HEK293 (cell line): Measurements from ENCODE around the gene KLHL22.

Source experiments
- CTCF ChIA-PET: fragments of 350-600 bp; formaldehyde crosslinking; extraction: SDS; loops from one replicate; lab custom pipeline; 2021; ENCODE audit warnings: antibody characterized with exemption; lab: Yijun Ruan, JAX
- POLR2A ChIA-PET: fragments of 300-600 bp; formaldehyde crosslinking; extraction: SDS; loops from one replicate; lab custom pipeline; 2020; ENCODE audit warnings: antibody characterized with exemption, inconsistent platforms; lab: Yijun Ruan, JAX
- H3K27ac ChIP-seq: fragments of 200-500 bp; sonication (Bioruptor generic); 2 replicates; pipeline ENCODE4 v1.5.1; 2014; ENCODE audit warnings: low read depth, low read length, control low read depth, inconsistent platforms; ENCODE audit errors: extremely low read depth
- H3K36me3 ChIP-seq, 2 experiments: fragments of 200-500 bp in 1 of 2; sonication (Bioruptor generic) in 1 of 2; 1 replicate in 1 of 2; 2 replicates in 1 of 2; pipeline ENCODE4 v1.5.1; 2014 to 2017; ENCODE audit warnings: inconsistent platforms in 2 of 2, low read length in 2 of 2; ENCODE audit not compliant: control insufficient read depth in 2 of 2, insufficient read depth in 1 of 2
- H3K4me1 ChIP-seq: fragments of 200-500 bp; sonication (Bioruptor generic); 2 replicates; pipeline ENCODE4 v1.5.1; 2014; ENCODE audit warnings: mild to moderate bottlenecking, low read length, inconsistent platforms; ENCODE audit not compliant: control insufficient read depth, insufficient read depth
- H3K4me3 ChIP-seq: 2 replicates; pipeline ENCODE4 v1.5.1; 2011; ENCODE audit warnings: low read depth, mild to moderate bottlenecking, control low read depth, low read length, moderate library complexity
- H3K9me3 ChIP-seq: fragments of 200-500 bp; sonication (Bioruptor generic); 2 replicates; pipeline ENCODE4 v1.5.1; 2014; ENCODE audit warnings: low read depth, low read length, inconsistent platforms; ENCODE audit not compliant: control insufficient read depth, insufficient read depth
- REST ChIP-seq: fragments of 450-650 bp; formaldehyde crosslinking; IDR thresholded peaks from 2 replicates; pipeline ENCODE4 v1.5.1; 2016; ENCODE audit warnings: missing biosample characterization, missing genetic modification characterization
- YY2 ChIP-seq: fragments of 450-650 bp; formaldehyde crosslinking; IDR thresholded peaks from 2 replicates; pipeline ENCODE4 v1.5.1; 2016; ENCODE audit warnings: missing biosample characterization, missing genetic modification characterization
- ZBTB17 ChIP-seq: fragments of 450-650 bp; formaldehyde crosslinking; IDR thresholded peaks from 2 replicates; pipeline ENCODE4 v1.5.1; 2016; ENCODE audit warnings: missing biosample characterization, missing genetic modification characterization
- ZBTB48 ChIP-seq: fragments of 450-650 bp; formaldehyde crosslinking; IDR thresholded peaks from 2 replicates; pipeline ENCODE4 v1.5.1; 2016; ENCODE audit warnings: missing biosample characterization, missing genetic modification characterization
- ZFP3 ChIP-seq: fragments of 450-650 bp; formaldehyde crosslinking; IDR thresholded peaks from 2 replicates; pipeline ENCODE4 v1.5.1; 2016; ENCODE audit warnings: low read depth, missing biosample characterization, missing genetic modification characterization
- ZFP37 ChIP-seq: fragments of 450-650 bp; formaldehyde crosslinking; IDR thresholded peaks from 2 replicates; pipeline ENCODE4 v1.5.1; 2016; ENCODE audit warnings: missing biosample characterization, missing genetic modification characterization
- ZNF146 ChIP-seq: fragments of 450-650 bp; formaldehyde crosslinking; IDR thresholded peaks from 2 replicates; pipeline ENCODE4 v1.5.1; 2016; ENCODE audit warnings: missing biosample characterization, missing genetic modification characterization
- ZNF302 ChIP-seq: fragments of 450-650 bp; formaldehyde crosslinking; IDR thresholded peaks from 2 replicates; pipeline ENCODE4 v1.5.1; 2016; ENCODE audit warnings: missing biosample characterization, missing genetic modification characterization, low read depth
- ZNF501 ChIP-seq: fragments of 450-650 bp; formaldehyde crosslinking; IDR thresholded peaks from 2 replicates; pipeline ENCODE4 v1.5.1; 2016; ENCODE audit warnings: missing biosample characterization, missing genetic modification characterization
- ZNF600 ChIP-seq: fragments of 450-650 bp; formaldehyde crosslinking; IDR thresholded peaks from 2 replicates; pipeline ENCODE4 v1.5.1; 2016; ENCODE audit warnings: missing biosample characterization, missing genetic modification characterization
- ZNF664 ChIP-seq: fragments of 450-650 bp; formaldehyde crosslinking; IDR thresholded peaks from 2 replicates; pipeline ENCODE4 v1.5.1; 2016; ENCODE audit warnings: missing biosample characterization, missing genetic modification characterization
- ZNF692 ChIP-seq: fragments of 450-650 bp; formaldehyde crosslinking; IDR thresholded peaks from 2 replicates; pipeline ENCODE4 v1.5.1; 2016; ENCODE audit warnings: missing biosample characterization, missing genetic modification characterization

Gene KLHL22

GRCh38 chr22:20397498-20397897, 98.1 kb downstream of the KLHL22 start:
- Histone ChIP-seq H3K27ac (no peak overlapping the region), H3K9me3 (no peaks in the 10 kb centered on the region), H3K4me3 (no peak overlapping the region), H3K4me1 (0 out of 2 replicates have a peak, but pooled peaks cover 2% of the 10 kb centered on the region), H3K36me3 (peaks cover 0 to 29% of the 10 kb centered on the region in 2 experiments; a peak in 1 of 3 replicates)
- CTCF ChIA-PET, result interaction anchor here (0.6 kb wide), 1 partner anchor 254 kb away, joined by 3 read pairs; no protein-coding TSS in a partner anchor
- TF ChIP-seq ZNF146 (tag by site-specific recombination), result peak; percentile 89
- no peak for TF ChIP-seq ZFP37
- POLR2A ChIA-PET, result no interaction called here

GRCh38 chr22:20396639-20397038, 99.0 kb downstream of the KLHL22 start:
- ChIA-PET CTCF (interaction anchor here (0.5 to 0.6 kb wide), 2 partner anchors 168 to 254 kb away, joined by 3 read pairs; no protein-coding TSS in a partner anchor), POLR2A (interaction anchor here (0.6 to 1.4 kb wide), 2 partner anchors 22 to 77 kb away, joined by 4 to 5 read pairs; partner anchors contain the start of gene DGCR6L)
- Histone ChIP-seq H3K9me3 (no peaks in the 10 kb centered on the region), H3K27ac (no peak overlapping the region), H3K4me3 (no peak overlapping the region), H3K4me1 (0 out of 2 replicates have a peak, but pooled peaks cover 2% of the 10 kb centered on the region), H3K36me3 (peaks cover 0 to 22% of the 10 kb centered on the region in 2 experiments; a peak in 1 of 3 replicates)
- TF ChIP-seq ZBTB17, result peak; percentile 89
- TF ChIP-seq ZNF600 (tag by site-specific recombination), result 0 out of 2 replicates have a peak, but pooled peaks have one; percentile 39
- TF ChIP-seq ZNF664 (tag by site-specific recombination), result no peak
- no peak for TF ChIP-seq ZNF501 (tag by site-specific recombination)

- no peaks in the 10 kb centered on the region for H3K9me3 ChIP-seq
- no peak overlapping the region for H3K4me3 ChIP-seq
- no peak overlapping the region for H3K27ac ChIP-seq
- peaks cover 0 to 15% of the 10 kb centered on the region in 2 experiments; a peak in 1 of 3 replicates for H3K36me3 ChIP-seq
- TF ChIP-seq ZBTB48 (tag by site-specific recombination), result 0 out of 2 replicates have a peak, but pooled peaks have one; percentile 3
- no peak for TF ChIP-seq REST
- no peak for TF ChIP-seq ZNF692 (tag by site-specific recombination)
- TF ChIP-seq ZFP3 (tag by site-specific recombination), result no peak
- no peak for TF ChIP-seq ZNF302
- no peak for TF ChIP-seq YY2 (tag by site-specific recombination)
- H3K4me1 ChIP-seq, result 0 out of 2 replicates have a peak, but pooled peaks cover 2% of the 10 kb centered on the region
- CTCF ChIA-PET, result interaction anchor here (0.5 to 1.6 kb wide), 4 partner anchors 8 to 239 kb away, joined by 3 to 4 read pairs (median 4); no protein-coding TSS in a partner anchor
- POLR2A ChIA-PET, result interaction anchor here (0.6 to 1.4 kb wide), 2 partner anchors 22 to 76 kb away, joined by 4 to 5 read pairs; partner anchors contain the start of gene DGCR6L
Measured at GRCh38 chr22:20395907-20396287, 99.7 kb downstream of the KLHL22 start.
